SK-N-MC (cell line): Measurements from ENCODE around the gene BPI.
A peak's percentile ranks its signal among the peaks of the same experiment; 100 is the strongest.
"Not testable (repeated sequence)": the region's sequence is repeated elsewhere in the genome, so short reads cannot be mapped to it uniquely, and the experiment has no call there.

ENCODE experiments used
- DNase-seq: peaks from one replicate; pipeline ENCODE4 v3.0.0-alpha.2; 2011; ENCODE audit warnings: low read depth, low spot score
- H3K27ac ChIP-seq: fragments of 200-600 bp; sonication (generic); 2 replicates; pipeline ENCODE4 v1.5.1; 2016; ENCODE audit warnings: mixed run types
- H3K36me3 ChIP-seq: fragments of 200-600 bp; sonication (generic); 2 replicates; pipeline ENCODE4 v1.6.1; 2017; ENCODE audit warnings: antibody characterized with exemption, low read length, mixed read lengths; ENCODE audit not compliant: insufficient read depth
- H3K4me3 ChIP-seq: fragments of 200-600 bp; sonication (generic); 2 replicates; pipeline ENCODE4 v1.5.1; 2016
- H3K9ac ChIP-seq: fragments of 200-600 bp; sonication (generic); 2 replicates; pipeline ENCODE4 v1.8.0; 2017; ENCODE audit warnings: mixed run types, mixed read lengths; ENCODE audit not compliant: insufficient read length
- H3K9me3 ChIP-seq: fragments of 200-600 bp; sonication (generic); 2 replicates; pipeline ENCODE4 v1.6.1; 2017; ENCODE audit warnings: low read depth, mild to moderate bottlenecking, antibody characterized with exemption, low read length, moderate library complexity, mixed read lengths
- EZH2 ChIP-seq: fragments of 200-600 bp; sonication (generic); IDR thresholded peaks from one replicate; pipeline ENCODE4 v1.6.1; 2017; ENCODE audit warnings: antibody characterized with exemption
- FOXP2 ChIP-seq: optimal IDR thresholded peaks from 2 replicates; pipeline ENCODE3; 2011; ENCODE audit warnings: mild to moderate bottlenecking, moderate library complexity; ENCODE audit not compliant: insufficient read depth; ENCODE audit errors: extremely low read length, control extremely low read depth
- POLR2AphosphoS5 ChIP-seq: IDR thresholded peaks from 2 replicates; pipeline ENCODE4 v1.6.1; 2012; ENCODE audit warnings: mild to moderate bottlenecking, low read depth, low read length, borderline replicate concordance

BPI gene

GRCh38 chr20:38334016-38334415 is 30.1 kb downstream of the BPI start:
- H3K9ac ChIP-seq = no peak overlapping the region
- TF ChIP-seq POLR2AphosphoS5 = no peak
- TF ChIP-seq EZH2 = no peak
- no peak for TF ChIP-seq FOXP2
- H3K36me3 ChIP-seq = no peaks in the 10 kb centered on the region
- no peak overlapping the region for H3K4me3 ChIP-seq
- no peaks in the 10 kb centered on the region for H3K9me3 ChIP-seq
- DNase-seq = no peak
- no peak overlapping the region for H3K27ac ChIP-seq

- Histone ChIP-seq H3K36me3 (no peaks in the 10 kb centered on the region), H3K27ac (no peak overlapping the region), H3K9me3 (no peaks in the 10 kb centered on the region), H3K4me3 (peak overlapping the region; percentile 23), H3K9ac (no peak overlapping the region)
- no peak for DNase-seq
- no peak for TF ChIP-seq EZH2
- TF ChIP-seq FOXP2 = no peak
- no peak for TF ChIP-seq POLR2AphosphoS5
These were observed 32.8 kb downstream of the BPI start for GRCh38 chr20:38336726-38337125.

- Histone ChIP-seq H3K4me3 (no peak overlapping the region), H3K36me3 (no peaks in the 10 kb centered on the region), H3K9me3 (no peaks in the 10 kb centered on the region), H3K27ac (no peak overlapping the region), H3K9ac (no peak overlapping the region)
- DNase-seq = no peak
- no peak for TF ChIP-seq FOXP2
These were observed 33.7 kb downstream of the BPI start for GRCh38 chr20:38337561-38338140.

- Histone ChIP-seq H3K27ac (no peak overlapping the region), H3K36me3 (no peaks in the 10 kb centered on the region), H3K9ac (no peak overlapping the region), H3K4me3 (no peak overlapping the region), H3K9me3 (no peaks in the 10 kb centered on the region)
- TF ChIP-seq EZH2 (no peak), POLR2AphosphoS5 (no peak), FOXP2 (no peak)
- no peak for DNase-seq
These were observed 35.0 kb downstream of the BPI start for GRCh38 chr20:38338849-38339520.

GRCh38 chr20:38339521-38339896 is 35.6 kb downstream of the BPI start:
- H3K9me3 ChIP-seq, H3K4me3 ChIP-seq, H3K36me3 ChIP-seq, H3K9ac ChIP-seq, DNase-seq, H3K27ac ChIP-seq: not testable (repeated sequence)

- DNase-seq = no peak
- TF ChIP-seq FOXP2 (no peak), EZH2 (no peak), POLR2AphosphoS5 (no peak)
- no peaks in the 10 kb centered on the region for H3K9me3 ChIP-seq
- H3K9ac ChIP-seq = no peak overlapping the region
- no peak overlapping the region for H3K27ac ChIP-seq
- no peaks in the 10 kb centered on the region for H3K36me3 ChIP-seq
- H3K4me3 ChIP-seq = no peak overlapping the region
These were observed 36.0 kb downstream of the BPI start for GRCh38 chr20:38339997-38340396.

- Histone ChIP-seq H3K36me3 (no peaks in the 10 kb centered on the region), H3K9ac (no peak overlapping the region), H3K4me3 (no peak overlapping the region), H3K27ac (no peak overlapping the region), H3K9me3 (no peaks in the 10 kb centered on the region)
- TF ChIP-seq FOXP2 = no peak
- TF ChIP-seq POLR2AphosphoS5 = no peak
- no peak for TF ChIP-seq EZH2
- DNase-seq = no peak
These were observed 36.7 kb downstream of the BPI start for GRCh38 chr20:38340693-38341092.

GRCh38 chr20:38342216-38342615 is 38.3 kb downstream of the BPI start:
- Histone ChIP-seq H3K36me3 (no peaks in the 10 kb centered on the region), H3K27ac (no peak overlapping the region), H3K4me3 (no peak overlapping the region), H3K9me3 (no peaks in the 10 kb centered on the region), H3K9ac (no peak overlapping the region)
- no peak for DNase-seq
- TF ChIP-seq POLR2AphosphoS5 = no peak

GRCh38 chr20:38342713-38343310 is 38.9 kb downstream of the BPI start:
- H3K9ac ChIP-seq = no peak overlapping the region
- no peak overlapping the region for H3K27ac ChIP-seq

More at GRCh38 chr20:38342713-38343310, 38.9 kb downstream of the BPI start:
- H3K36me3 ChIP-seq = no peaks in the 10 kb centered on the region
- DNase-seq = no peak
- no peak overlapping the region for H3K4me3 ChIP-seq
- TF ChIP-seq EZH2 = no peak
- H3K9me3 ChIP-seq = no peaks in the 10 kb centered on the region
